HG03520 (cell line): Measurements from ENCODE around the gene CCNI2.
"Not testable (repeated sequence)": the region's sequence is repeated elsewhere in the genome, so short reads cannot be mapped to it uniquely, and the experiment has no call there.

ENCODE experiments used
- ATAC-seq: cut with Tn5 transposase; IDR thresholded peaks from one replicate; pipeline ENCODE4 v1.9.1; 2021; ENCODE audit warnings: mild to moderate bottlenecking, moderate library complexity; ENCODE audit not compliant: unreplicated experiment

CCNI2 gene

DNA sequence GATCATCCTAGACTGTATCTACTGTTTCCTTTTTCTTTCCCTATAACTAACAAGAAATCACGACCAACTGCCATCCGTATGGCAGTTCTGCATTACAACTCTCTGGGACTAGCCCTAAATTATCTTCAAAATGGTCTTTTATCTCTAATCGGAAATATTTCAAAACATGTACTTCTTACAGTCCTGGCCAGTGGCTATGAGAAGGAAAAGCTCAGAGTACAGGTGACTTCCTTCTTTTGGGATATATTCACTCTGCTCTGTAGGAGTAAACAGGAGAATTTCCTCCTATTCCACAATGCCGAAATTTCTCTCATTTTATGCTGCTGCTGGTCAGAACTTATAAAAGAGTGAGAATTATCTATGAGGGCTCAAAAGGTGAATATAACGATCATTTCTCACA lies 31.6 kb downstream of the CCNI2 start:
- no peak for ATAC-seq

DNA sequence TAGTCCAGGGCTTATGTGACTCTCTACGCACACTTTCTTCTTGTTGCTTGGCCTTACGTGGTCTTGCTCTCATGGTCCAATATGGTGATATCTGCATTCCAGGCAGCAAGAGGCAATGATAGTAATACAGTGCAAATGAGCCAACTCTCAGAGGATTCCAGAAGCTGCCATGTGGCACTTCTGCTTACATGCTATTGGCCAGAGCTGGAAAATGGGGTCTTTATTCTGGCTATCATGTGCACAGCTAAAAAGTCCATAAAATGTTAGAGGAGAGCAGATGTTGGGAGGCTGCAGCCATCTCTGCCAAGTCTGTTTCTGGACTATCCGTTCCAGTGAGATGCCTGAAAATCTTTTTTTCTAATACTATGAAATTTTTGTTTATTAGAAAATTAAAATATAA lies 32.7 kb downstream of the CCNI2 start:
- ATAC-seq = no peak

DNA sequence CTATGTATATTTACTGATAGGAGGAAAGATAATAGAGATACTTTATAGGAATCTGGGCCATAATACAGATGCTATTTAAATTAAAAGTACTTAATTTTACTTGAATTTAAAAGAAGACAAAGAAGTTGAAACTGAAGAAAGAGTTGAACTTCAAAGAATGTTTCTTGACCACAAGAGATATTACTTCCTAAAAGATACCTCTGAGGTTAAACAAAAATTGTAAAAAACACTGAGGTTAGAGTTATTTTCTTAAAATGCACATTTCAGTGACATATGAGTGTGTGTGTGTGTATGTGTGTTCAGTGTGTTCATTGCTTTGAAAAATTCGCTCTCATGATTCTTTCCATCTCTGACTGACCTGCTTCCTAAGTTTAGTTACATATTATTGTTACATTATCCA lies 33.4 kb downstream of the CCNI2 start:
- ATAC-seq = no peak

DNA sequence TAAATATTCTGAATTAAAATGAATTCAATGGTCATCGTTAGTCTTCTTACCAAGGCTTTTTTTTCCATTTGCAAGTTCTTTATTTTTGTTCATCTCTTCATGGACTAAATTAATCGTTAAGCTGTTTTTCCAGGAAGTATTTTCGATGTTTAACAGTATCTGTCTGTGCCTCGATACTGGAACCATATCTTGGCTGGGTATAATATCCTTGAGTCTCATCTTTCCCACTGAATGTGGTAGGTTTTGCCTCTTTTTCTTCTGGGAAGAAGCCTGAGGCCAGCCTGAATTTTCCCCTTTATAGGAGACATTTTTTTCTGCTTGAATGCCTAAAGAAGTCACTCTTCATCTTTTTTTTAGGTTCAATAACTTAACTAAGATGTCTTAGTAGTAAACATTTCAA lies 33.8 kb downstream of the CCNI2 start:
- ATAC-seq = no peak

DNA sequence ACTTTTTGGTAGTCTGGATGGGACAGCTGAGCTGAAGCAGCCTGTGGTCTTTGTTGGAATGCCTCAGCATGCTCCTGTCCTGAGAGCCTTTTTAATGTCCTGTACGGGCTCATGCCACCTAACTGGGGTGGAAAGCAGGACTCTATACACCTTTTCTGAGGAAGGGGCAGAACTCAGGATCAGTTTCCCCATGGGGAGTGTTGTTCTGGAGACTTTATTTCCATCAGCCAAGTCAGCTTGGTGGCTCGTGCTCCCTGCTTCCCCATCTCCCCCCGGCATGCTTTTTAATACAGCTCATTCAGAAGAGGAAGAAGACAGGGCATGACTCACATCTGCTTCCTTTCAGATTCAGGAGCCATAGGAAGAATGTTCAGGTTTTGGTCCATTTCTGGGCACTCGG lies 34.9 kb downstream of the CCNI2 start:
- no peak for ATAC-seq

DNA sequence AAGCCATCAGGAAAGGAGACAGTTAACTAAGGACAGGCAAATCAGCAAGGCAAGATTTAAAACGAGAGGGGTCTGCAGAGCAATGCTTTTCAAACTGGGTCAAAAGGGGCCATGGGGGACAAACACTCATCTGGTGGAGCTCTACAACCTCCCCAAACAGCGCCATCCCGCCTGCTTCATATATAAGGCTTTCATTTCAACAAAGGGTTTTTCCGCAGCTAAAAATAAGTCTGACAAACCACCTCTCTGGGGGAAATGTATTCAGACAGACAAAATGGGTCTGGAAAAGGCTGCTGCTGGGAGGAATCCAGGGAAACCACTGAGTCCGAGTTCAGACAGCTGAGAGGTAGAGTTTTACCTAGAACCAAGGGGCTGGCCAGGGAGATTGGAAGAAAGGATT lies 38.1 kb downstream of the CCNI2 start:
- no peak for ATAC-seq

DNA sequence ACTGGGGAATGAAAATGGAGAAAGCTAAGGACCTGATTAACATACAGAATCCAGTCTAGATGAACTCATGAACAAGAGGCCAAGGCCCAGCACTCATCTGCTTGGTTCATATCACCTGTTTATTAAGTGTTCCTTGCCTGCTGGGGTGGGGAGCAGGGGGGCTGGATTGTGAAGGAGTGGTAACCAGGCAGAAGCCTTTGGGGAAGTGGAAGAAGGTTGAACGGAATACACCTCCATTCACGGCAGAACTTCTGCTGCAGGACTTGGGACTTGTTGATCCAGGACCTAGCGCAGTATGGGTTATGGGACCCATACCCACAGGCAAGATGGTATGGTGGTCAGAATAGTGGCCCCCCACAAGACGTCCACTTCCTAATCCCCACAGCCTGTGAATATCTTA lies 38.6 kb downstream of the CCNI2 start:
- no peak for ATAC-seq

DNA sequence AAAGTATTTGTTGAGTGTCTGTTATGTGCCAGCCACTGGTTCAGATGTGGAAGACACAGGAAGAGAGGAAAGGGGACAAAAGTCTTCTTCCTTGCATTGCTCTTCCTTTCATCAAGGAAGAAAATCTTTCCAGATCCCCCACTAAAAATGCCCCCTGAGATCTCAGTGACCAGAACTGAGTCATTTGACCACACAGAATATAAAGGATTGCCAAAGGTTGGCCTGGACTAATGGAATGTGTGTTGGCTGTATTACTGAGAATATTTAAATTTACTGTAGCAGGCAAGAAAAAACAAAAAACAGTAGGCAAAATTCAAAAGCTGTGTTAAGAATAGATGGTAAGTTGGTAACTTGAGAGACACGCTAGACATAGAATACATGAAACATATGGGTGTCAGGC lies 39.9 kb downstream of the CCNI2 start:
- no peak for ATAC-seq

DNA sequence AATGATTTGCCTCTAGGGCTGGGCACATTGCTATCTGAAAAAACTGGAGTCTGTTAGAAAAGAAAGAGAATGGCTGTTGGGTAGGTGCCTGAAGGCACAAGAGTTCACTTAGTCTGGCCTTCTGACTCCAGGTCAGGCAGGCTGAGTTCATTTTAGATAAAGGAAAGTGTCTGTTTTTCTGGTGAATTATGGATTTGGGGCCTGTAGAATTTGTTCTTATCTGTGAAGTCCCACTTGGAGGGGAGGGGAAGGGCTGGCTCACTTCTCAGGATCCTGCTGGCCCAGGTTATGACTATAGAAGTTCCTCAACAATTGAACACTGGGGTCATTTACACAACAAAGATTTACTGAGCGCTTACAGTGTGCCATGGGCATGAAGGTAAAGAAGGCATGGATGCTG lies 41.3 kb downstream of the CCNI2 start:
- ATAC-seq = no peak

DNA sequence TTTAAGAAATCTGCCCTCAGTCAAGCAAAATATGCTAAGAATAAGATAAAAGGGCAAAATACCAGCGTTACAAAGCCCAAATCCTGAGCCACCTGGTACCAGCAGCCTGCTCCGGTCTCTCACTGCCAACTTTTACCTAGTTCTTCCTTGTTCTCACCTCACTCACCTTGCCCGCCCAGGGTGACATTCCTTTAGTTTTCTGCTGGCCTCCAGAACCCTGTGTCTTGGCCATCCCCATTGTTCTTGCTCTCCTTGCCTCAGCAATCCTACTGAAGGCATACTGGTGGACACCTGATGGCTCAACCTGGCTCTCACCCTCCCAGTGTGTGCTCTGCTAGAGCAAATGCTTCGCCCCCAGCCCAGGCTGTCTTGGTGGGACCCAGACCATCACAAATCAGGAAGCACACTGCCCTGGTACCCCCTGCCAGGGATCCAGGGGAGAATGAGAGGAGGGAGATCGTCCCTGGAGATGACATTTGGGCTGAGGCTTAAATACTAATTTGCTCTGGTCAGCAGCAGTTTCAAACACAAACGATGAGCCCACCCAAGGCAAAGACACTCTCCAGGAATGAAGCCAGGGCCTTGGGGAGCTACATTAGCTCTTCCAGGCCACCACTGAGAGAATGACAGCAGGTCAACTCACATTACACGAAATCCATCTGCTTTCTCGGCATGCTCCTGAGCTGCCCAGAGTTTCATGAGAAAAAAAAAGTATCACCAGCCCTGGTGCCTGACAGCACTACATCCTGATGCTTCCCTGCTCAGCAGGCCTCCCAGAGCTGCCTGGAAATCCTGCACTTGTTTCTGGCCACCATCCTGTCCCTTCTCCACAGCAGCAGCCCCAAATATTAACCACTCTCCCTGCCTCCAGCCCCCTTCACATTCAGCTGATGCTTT lies 42.0 kb downstream of the CCNI2 start:
- ATAC-seq = no peak

DNA sequence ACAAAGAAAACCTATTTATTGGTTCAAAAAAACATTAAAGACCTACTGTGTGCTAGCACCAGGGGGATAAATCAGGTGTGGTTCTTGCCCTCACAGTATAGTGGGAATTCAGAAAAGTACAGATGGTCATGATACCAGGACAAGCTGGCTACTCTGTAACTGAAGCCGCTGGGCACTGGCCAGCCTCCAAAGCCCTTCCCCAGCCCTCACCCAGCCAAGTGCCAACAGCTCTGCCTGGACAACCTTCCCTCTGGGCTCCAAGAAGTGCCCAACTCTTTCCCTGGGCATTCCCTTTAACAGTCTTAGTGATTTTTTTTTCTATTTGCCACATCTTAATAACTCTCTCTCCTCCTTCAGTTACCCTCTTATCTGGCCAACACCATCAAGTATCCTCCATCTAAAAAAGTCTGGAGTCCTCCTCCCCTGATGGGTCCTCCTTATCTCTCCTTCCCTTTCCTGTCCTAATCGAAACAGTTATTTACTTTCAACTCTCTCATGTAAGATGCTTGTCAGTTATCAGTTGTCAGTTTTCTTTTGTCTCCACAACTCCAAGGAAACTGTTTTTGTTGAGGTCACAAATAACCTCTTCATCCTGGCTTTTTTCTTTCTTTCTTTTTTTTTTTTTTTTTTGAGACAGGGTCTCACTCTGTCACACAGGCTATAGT lies 43.1 kb downstream of the CCNI2 start:
- ATAC-seq = no peak

DNA sequence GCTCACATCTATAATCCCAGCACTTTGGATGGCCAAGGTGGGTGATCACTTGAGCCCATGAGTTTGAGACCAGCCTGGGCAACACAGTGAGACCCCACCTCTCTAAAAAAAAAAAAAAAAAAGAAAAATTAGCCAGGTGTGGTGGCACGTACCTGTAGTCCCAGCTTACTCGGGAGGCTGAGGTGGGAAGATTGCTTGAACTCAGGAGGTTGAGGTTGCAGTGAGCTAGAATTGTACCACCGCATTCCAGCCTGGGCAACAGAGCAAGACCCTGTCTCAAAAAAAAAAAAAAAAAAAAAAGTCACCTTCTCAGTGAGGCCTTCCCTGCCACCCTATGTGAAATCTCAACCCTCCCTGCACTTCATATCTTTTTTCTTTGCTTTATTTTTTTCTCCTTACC lies 43.8 kb downstream of the CCNI2 start:
- ATAC-seq = no peak

DNA sequence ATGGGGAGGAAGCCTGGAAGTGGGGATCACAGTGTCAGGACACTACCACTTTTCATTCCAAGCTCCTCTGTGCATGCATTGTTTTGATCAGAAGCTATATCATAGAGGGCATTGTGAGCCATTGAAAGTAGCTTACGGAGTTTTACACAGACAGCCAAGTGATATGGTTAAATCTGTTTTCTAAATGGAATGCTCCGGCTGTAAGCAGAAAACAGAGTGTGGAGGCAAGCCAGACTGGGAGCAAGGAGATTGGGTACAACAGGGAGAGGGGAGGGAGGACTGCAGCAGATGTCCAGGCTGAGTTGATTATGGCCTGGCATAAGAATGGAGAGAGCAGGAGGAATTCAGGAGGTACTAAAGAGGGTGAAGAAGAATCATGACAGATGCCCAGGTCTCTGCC lies 50.4 kb downstream of the CCNI2 start:
- no peak for ATAC-seq

DNA sequence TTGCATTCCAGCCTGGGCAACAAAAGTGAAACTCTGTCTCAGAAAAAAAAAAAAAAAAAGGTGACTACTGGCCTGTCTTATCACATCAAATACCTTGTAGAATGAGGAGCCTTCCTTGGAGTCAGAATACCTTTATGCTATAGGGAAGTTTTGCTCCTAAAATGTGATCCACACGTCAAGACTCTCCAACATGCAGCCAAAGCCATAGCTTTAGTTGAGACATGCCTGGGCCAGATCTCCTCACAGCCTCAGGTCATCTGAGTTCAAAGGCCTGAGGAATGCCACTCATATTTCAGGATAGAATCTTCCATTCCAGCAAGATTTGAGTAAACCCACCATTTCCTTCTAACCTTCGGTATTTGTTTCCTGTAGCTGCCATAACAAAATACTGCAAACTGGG lies 52.2 kb downstream of the CCNI2 start:
- no peak for ATAC-seq

DNA sequence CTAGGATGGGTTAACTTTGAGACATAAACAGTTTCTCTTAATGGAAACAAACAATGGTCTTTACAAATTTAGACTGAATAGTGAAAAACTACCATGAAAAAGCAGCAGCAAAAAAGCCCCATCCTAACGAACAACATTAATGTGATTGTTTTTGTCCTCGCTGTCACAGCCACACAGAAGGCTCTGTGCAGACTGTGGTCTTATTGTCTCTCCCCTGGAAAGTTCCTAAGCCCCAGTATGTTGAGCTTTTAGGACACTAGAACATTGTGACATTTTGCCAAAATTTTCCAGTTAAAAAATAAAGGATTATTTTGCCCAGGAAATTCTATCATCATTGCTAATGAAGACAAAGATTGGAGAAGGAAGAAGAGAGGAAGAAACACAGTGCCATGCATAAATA lies 53.3 kb downstream of the CCNI2 start:
- ATAC-seq = no peak

DNA sequence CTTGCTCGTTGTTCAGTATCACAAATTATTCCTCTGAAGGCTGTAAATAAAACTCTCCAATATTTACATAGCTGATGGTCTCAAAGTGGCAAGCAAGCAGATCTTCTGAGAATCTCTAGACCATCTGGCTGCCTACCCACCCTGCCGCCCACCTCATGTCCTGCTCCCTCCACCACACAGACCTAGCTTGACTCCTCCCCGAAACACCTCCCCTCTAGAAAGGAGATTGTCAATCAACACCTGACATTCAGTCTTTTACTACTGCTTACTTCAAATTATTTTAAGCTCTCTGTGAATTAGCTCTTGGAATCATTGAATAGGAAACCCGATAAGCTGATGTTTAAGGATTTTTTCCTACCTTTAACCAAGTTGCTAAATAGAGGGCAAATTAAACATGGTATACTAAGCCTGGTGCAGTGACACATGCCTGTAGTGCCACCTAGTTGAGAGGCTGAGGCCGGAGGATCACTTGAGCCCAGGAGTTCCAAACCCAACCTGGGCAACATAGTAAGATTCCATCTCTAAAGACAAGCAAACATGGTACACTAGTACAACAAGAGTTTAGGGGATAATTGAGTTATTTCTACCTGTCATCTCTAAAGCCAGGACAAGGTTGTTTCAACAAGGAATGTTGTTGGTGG lies 54.9 kb downstream of the CCNI2 start:
- no peak for ATAC-seq

DNA sequence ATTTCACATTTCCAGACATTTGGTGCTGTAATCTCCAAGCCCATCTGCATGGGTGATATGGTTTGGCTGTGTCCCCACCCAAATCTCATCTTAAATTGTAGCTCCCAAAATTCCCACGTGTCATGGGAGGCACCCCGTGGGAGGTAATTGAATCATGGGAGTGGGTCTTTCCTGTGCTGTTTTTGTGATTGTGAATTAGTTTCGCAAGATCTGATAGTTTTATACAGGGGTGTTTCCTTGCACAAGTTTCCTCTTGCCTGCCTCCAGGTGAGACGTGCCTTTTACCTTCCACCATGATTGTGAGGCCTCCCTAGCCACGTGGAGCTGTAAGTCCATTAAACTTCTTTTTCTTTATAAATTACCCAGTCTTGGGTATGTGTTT lies 55.5 kb downstream of the CCNI2 start:
- ATAC-seq = not testable (repeated sequence)
